GM18951 (cell line): ENCODE measurements around the gene COL4A5.
"Not testable (repeated sequence)": the region's sequence is repeated elsewhere in the genome, so short reads cannot be mapped to it uniquely, and the experiment has no call there.

Experiments
- POLR2A ChIP-seq: IDR thresholded peaks from 4 replicates; pipeline ENCODE4 v1.6.1; 2011; ENCODE audit warnings: mild to moderate bottlenecking; ENCODE audit not compliant: insufficient read length, insufficient read depth; ENCODE audit errors: extremely low read depth
- in situ Hi-C: fragments of 300-500 bp; cut with MboI; formaldehyde crosslinking; loops from one replicate; pipeline ENCODE4 v1.12.0; 2022; ENCODE audit warnings: low sequenced_read_pairs, mixed read lengths, inconsistent platforms; ENCODE audit not compliant: unreplicated experiment

Gene COL4A5

GRCh38 chrX:108439426-108439942, at the start of gene COL4A5:
Gene COL4A5, plus strand, starts transcription at chrX:108439838. Its CDS starts 288 bp downstream, at chrX:108440126.
- in situ Hi-C loops = no loop called here
- no peak for TF ChIP-seq POLR2A

GRCh38 chrX:108390976-108391717, 48.5 kb upstream of the COL4A5 start:
- in situ Hi-C loops = not testable (repeated sequence)

- no peak for TF ChIP-seq POLR2A
- in situ Hi-C loops = no loop called here
These were observed 43.3 kb upstream of the COL4A5 start for GRCh38 chrX:108396188-108396891.

- no peak for TF ChIP-seq POLR2A
- in situ Hi-C loops = no loop called here
These were observed 42.7 kb upstream of the COL4A5 start for GRCh38 chrX:108396986-108397385.

GRCh38 chrX:108397627-108398391, 41.8 kb upstream of the COL4A5 start:
- in situ Hi-C loops = no loop called here
- no peak for TF ChIP-seq POLR2A

- TF ChIP-seq POLR2A = no peak
- in situ Hi-C loops = no loop called here
These were observed 40.0 kb upstream of the COL4A5 start for GRCh38 chrX:108399418-108400165.

GRCh38 chrX:108412783-108413182, 26.9 kb upstream of the COL4A5 start:
- in situ Hi-C loops = no loop called here
- no peak for TF ChIP-seq POLR2A

- no peak for TF ChIP-seq POLR2A
- in situ Hi-C loops = no loop called here
These were observed 24.5 kb upstream of the COL4A5 start for GRCh38 chrX:108415146-108415545.

- no peak for TF ChIP-seq POLR2A
- in situ Hi-C loops = no loop called here
These were observed 23.7 kb upstream of the COL4A5 start for GRCh38 chrX:108415891-108416290.

GRCh38 chrX:108417257-108417656, 22.4 kb upstream of the COL4A5 start:
- in situ Hi-C loops = no loop called here
- no peak for TF ChIP-seq POLR2A

GRCh38 chrX:108419401-108419800, 20.2 kb upstream of the COL4A5 start:
- TF ChIP-seq POLR2A = no peak
- in situ Hi-C loops = no loop called here

- in situ Hi-C loops = no loop called here
- no peak for TF ChIP-seq POLR2A
These were observed 19.2 kb upstream of the COL4A5 start for GRCh38 chrX:108420481-108420880.

GRCh38 chrX:108426262-108426661, 13.4 kb upstream of the COL4A5 start:
- in situ Hi-C loops = no loop called here
- TF ChIP-seq POLR2A = no peak
